T-helper 22 cell (primary cell): ENCODE measurements around the gene GLT6D1.
"Not testable (repeated sequence)": the region's sequence is repeated elsewhere in the genome, so short reads cannot be mapped to it uniquely, and the experiment has no call there.

ENCODE experiments used
- DNase-seq: peaks from one replicate; pipeline ENCODE4 v3.0.0-alpha.2; 2020; ENCODE audit warnings: low read depth

The GLT6D1 gene

GRCh38 chr9:135664801-135665794 is 25.8 kb upstream of the GLT6D1 start:
- DNase-seq = no peak

GRCh38 chr9:135664266-135664665 is 24.9 kb upstream of the GLT6D1 start:
- no peak for DNase-seq

- DNase-seq = no peak
Observed at GRCh38 chr9:135663857-135664256, 24.5 kb upstream of the GLT6D1 start.

- no peak for DNase-seq
Observed at GRCh38 chr9:135663451-135663770, 24.1 kb upstream of the GLT6D1 start.

GRCh38 chr9:135662758-135663450 is 23.6 kb upstream of the GLT6D1 start, which contains the start of gene LCN9:
Gene LCN9, plus strand, starts transcription at chr9:135663309. Its CDS starts 13 bp downstream, at chr9:135663322.
- DNase-seq = no peak

- DNase-seq = no peak
Observed at GRCh38 chr9:135661816-135662560, 22.6 kb upstream of the GLT6D1 start.

GRCh38 chr9:135660407-135660806 is 21.1 kb upstream of the GLT6D1 start:
- no peak for DNase-seq

- DNase-seq = no peak
Observed at GRCh38 chr9:135659252-135659651, 19.9 kb upstream of the GLT6D1 start.

GRCh38 chr9:135657416-135657815 is 18.1 kb upstream of the GLT6D1 start:
- no peak for DNase-seq

- DNase-seq = no peak
Observed at GRCh38 chr9:135655317-135655716, 16.0 kb upstream of the GLT6D1 start.

- DNase-seq = no peak
Observed at GRCh38 chr9:135650408-135650807, 11.1 kb upstream of the GLT6D1 start.

- DNase-seq = no peak
Observed at GRCh38 chr9:135649508-135649907, 10.2 kb upstream of the GLT6D1 start.

GRCh38 chr9:135648494-135649410 is 9.4 kb upstream of the GLT6D1 start:
- no peak for DNase-seq

GRCh38 chr9:135647884-135648283 is 8.5 kb upstream of the GLT6D1 start:
- DNase-seq = no peak

GRCh38 chr9:135644631-135645218 is 5.4 kb upstream of the GLT6D1 start:
- no peak for DNase-seq

- DNase-seq = no peak
Observed at GRCh38 chr9:135641745-135642144, 2.4 kb upstream of the GLT6D1 start.

GRCh38 chr9:135641047-135641446 is 1.7 kb upstream of the GLT6D1 start:
- DNase-seq = no peak

- not testable (repeated sequence) for DNase-seq
Observed at GRCh38 chr9:135636930-135637530, 2.3 kb downstream of the GLT6D1 start.

- DNase-seq = no peak
Observed at GRCh38 chr9:135632841-135633240, 6.5 kb downstream of the GLT6D1 start.

GRCh38 chr9:135624282-135624681 is 15.1 kb downstream of the GLT6D1 start:
- no peak for DNase-seq
